GM12878 (cell line): ENCODE measurements around the gene MAPK8. TPM values are rescaled to one million over a fixed set of nuclear protein-coding genes. Genes with fewer than 3 reads are reported as not detected.

Source experiments
- BACH1 ChIP-seq: fragments of 450-650 bp; IDR thresholded peaks from 2 replicates; pipeline ENCODE4 v1.6.1; 2017; ENCODE audit warnings: mild to moderate bottlenecking, borderline replicate concordance
- CHD1 ChIP-seq: IDR thresholded peaks from 2 replicates; pipeline ENCODE4 v1.6.1; 2012; ENCODE audit warnings: low read depth, low read length, improper control_type of control experiment
- CHD2 ChIP-seq: IDR thresholded peaks from 2 replicates; pipeline ENCODE4 v1.6.1; 2011; ENCODE audit warnings: low read depth, low read length, improper control_type of control experiment, borderline replicate concordance
- EGR1 ChIP-seq, 2 experiments: IDR thresholded peaks; 1 replicate in 1 of 2; 2 replicates in 1 of 2; pipeline ENCODE4 v1.6.1; 2011 to 2012; ENCODE audit warnings: low read depth in 2 of 2, low read length in 2 of 2, borderline replicate concordance in 1 of 2, mild to moderate bottlenecking in 1 of 2, moderate library complexity in 1 of 2
- EP300 ChIP-seq, 2 experiments: fragments of 150-350 bp in 1 of 2; IDR thresholded peaks; 2 replicates each; pipeline ENCODE4 v1.6.1; 2011 to 2012; ENCODE audit warnings: low read depth in 2 of 2, low read length in 2 of 2, borderline replicate concordance in 1 of 2, improper control_type of control experiment in 1 of 2, inconsistent platforms in 1 of 2; ENCODE audit not compliant: control insufficient read depth in 1 of 2
- IKZF2 ChIP-seq, 2 experiments: fragments of 450-650 bp; IDR thresholded peaks; 2 replicates each; pipeline ENCODE4 v1.6.1; 2017; ENCODE audit warnings: mild to moderate bottlenecking in 2 of 2, moderate library complexity in 2 of 2
- JUND ChIP-seq: IDR thresholded peaks from 2 replicates; pipeline ENCODE4 v1.6.1; 2012; ENCODE audit warnings: low read depth, mild to moderate bottlenecking, low read length, improper control_type of control experiment, moderate library complexity
- MEF2B ChIP-seq: fragments of 450-650 bp; IDR thresholded peaks from 2 replicates; pipeline ENCODE4 v1.6.1; 2018; ENCODE audit warnings: mild to moderate bottlenecking, moderate library complexity; ENCODE audit not compliant: partially characterized antibody, poor library complexity, severe bottlenecking
- NBN ChIP-seq: fragments of 450-650 bp; IDR thresholded peaks from 2 replicates; pipeline ENCODE4 v1.6.1; 2016
- NFIC ChIP-seq: IDR thresholded peaks from 2 replicates; pipeline ENCODE4 v1.6.1; 2012; ENCODE audit warnings: low read depth, mild to moderate bottlenecking, inconsistent platforms, low read length, moderate library complexity
- POLR2A ChIP-seq: IDR thresholded peaks from 2 replicates; pipeline ENCODE4 v1.6.1; 2011; ENCODE audit warnings: low read depth, mild to moderate bottlenecking, low read length
- SREBF1 ChIP-seq: IDR thresholded peaks from 2 replicates; pipeline ENCODE4 v1.6.1; 2012; ENCODE audit warnings: mild to moderate bottlenecking, low read length
- TCF7 ChIP-seq: IDR thresholded peaks from 2 replicates; pipeline ENCODE4 v1.6.1; 2014; ENCODE audit warnings: antibody characterized with exemption, borderline replicate concordance
- ZNF622 ChIP-seq: fragments of 450-650 bp; IDR thresholded peaks from 2 replicates; pipeline ENCODE4 v1.6.1; 2017; ENCODE audit warnings: mild to moderate bottlenecking, inconsistent platforms
- polyA plus RNA-seq, 11 experiments: library from polyadenylated mRNA; depleted of rRNA in 4 of 11; unstranded in 6 of 11; stranded (reverse) in 5 of 11; fragments of >200 nt; fragmentation: Nextera tagmentation in 4 of 11; fragmentation: Illumina TruSeq in 1 of 11; extraction: Ambion mirVana in 4 of 11; extraction: Trizol in 1 of 11; gene quantifications; 1 replicate in 1 of 11; 2 replicates in 10 of 11; pipeline versions ENCODE4 v1.2.1 to v1.2.3, GENCODE V29; 2011 to 2016; ENCODE audit warnings: inconsistent platforms in 2 of 11, missing spikeins in 2 of 11, low read depth in 1 of 11
- total RNA-seq, 4 experiments: library from RNA; depleted of rRNA in 3 of 4; stranded (reverse); fragments of >200 nt in 3 of 4; fragmentation: Illumina TruSeq in 1 of 4; extraction: Trizol in 1 of 4; gene quantifications; 2 replicates each; pipeline versions ENCODE4 v1.2.1 to v1.2.3, GENCODE V29; 2013 to 2021
- TF ChIP-seq, protein P1 (sequence below): fragments of 450-650 bp; IDR thresholded peaks from 2 replicates; pipeline ENCODE4 v1.6.1; 2017; ENCODE audit warnings: mild to moderate bottlenecking, low read depth, inconsistent platforms; ENCODE audit not compliant: poor library complexity, severe bottlenecking
- TF ChIP-seq, protein P2 (sequence below): fragments of 450-650 bp; IDR thresholded peaks from 2 replicates; pipeline ENCODE4 v1.6.1; 2014; ENCODE audit warnings: mild to moderate bottlenecking
- TF ChIP-seq, protein P3 (sequence below): IDR thresholded peaks from 2 replicates; pipeline ENCODE4 v1.6.1; 2012; ENCODE audit warnings: low read length, inconsistent platforms
- TF ChIP-seq, protein P4 (sequence below): IDR thresholded peaks from 2 replicates; pipeline ENCODE4 v1.6.1; 2011; ENCODE audit warnings: low read depth, mild to moderate bottlenecking, low read length, moderate library complexity, borderline replicate concordance; ENCODE audit errors: extremely low read depth
- TF ChIP-seq, protein P5 (sequence below): fragments of 150-350 bp; IDR thresholded peaks from 2 replicates; pipeline ENCODE4 v1.6.1; 2014; ENCODE audit warnings: mild to moderate bottlenecking, low read depth, low read length
- TF ChIP-seq, protein P6 (sequence below): fragments of 450-650 bp; formaldehyde crosslinking; IDR thresholded peaks from 2 replicates; pipeline ENCODE4 v1.4.0; 2022; ENCODE audit warnings: mild to moderate bottlenecking, moderate library complexity

The MAPK8 gene
- total and polyA plus RNA-seq, 10 of the 15 experiments (the other 5 are each of a cell fraction or from before 2014, with no cell fraction given) = 3.9 to 102 (median 40.0) TPM

DNA sequence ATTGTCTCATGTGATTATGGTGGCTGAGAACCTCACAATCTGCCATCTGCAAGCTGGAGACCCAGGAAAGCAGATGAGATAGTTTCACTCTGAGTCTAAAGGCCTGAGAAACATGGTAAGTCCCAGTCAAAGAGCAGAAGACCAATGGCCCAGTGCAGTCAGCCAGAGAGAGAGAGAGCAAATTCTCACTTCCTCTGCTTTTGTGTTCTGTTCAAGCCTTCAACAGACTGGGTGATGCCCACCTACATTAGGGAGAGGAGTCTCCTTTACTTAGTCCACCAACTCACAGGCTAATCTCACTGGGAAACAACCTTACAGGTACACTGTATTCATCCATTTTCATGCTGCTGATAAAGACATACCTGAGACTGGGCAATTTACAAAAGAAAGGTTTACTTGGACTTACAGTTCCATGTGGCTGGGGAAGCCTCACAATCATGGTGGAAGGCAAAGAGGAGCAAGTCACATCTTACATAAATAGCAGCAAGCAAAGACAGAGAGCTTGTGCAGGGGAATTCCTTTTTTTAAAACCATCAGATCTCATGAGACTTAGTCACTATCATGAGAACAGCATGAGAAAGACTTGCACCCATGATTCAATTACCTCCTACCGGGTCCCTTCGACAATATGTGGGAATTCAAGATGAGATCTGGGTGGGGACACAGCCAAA lies 27.3 kb upstream of the MAPK8 start (continued):
- TF ChIP-seq, protein P1, sequence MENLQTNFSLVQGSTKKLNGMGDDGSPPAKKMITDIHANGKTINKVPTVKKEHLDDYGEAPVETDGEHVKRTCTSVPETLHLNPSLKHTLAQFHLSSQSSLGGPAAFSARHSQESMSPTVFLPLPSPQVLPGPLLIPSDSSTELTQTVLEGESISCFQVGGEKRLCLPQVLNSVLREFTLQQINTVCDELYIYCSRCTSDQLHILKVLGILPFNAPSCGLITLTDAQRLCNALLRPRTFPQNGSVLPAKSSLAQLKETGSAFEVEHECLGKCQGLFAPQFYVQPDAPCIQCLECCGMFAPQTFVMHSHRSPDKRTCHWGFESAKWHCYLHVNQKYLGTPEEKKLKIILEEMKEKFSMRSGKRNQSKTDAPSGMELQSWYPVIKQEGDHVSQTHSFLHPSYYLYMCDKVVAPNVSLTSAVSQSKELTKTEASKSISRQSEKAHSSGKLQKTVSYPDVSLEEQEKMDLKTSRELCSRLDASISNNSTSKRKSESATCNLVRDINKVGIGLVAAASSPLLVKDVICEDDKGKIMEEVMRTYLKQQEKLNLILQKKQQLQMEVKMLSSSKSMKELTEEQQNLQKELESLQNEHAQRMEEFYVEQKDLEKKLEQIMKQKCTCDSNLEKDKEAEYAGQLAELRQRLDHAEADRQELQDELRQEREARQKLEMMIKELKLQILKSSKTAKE = peak; percentile 87
- TF ChIP-seq MEF2B (peak; percentile 93), BACH1 (no peak; the same call in none of the 2 replicates), JUND (peak; percentile 83), IKZF2 (IDR thresholded peaks at IDR 0.05) (peak; percentile 88 to 92), TCF7 (peak; percentile 23; the same call in 1 of the 2 replicates), EGR1 (IDR thresholded peaks at IDR 0.05; ENCODE audit: borderline replicate concordance in 1 of 2, low read depth in 2 of 2, low read length in 2 of 2) (0 out of 3 replicates have a peak, but pooled peaks of 1 of the 2 experiments have one; percentile 26), POLR2A (peak; percentile 54), CHD2 (peak; percentile 69; the same call in 1 of the 2 replicates), ZNF622 (no peak), CHD1 (no peak), NFIC (peak; percentile 92), SREBF1 (no peak), EP300 (IDR thresholded peaks at IDR 0.05; ENCODE audit: borderline replicate concordance in 1 of 2, control insufficient read depth in 1 of 2, low read depth in 2 of 2, low read length in 2 of 2) (peak; percentile 67 to 89; a peak in 3 of 4 replicates), NBN (peak; percentile 85)
- TF ChIP-seq, protein P2, sequence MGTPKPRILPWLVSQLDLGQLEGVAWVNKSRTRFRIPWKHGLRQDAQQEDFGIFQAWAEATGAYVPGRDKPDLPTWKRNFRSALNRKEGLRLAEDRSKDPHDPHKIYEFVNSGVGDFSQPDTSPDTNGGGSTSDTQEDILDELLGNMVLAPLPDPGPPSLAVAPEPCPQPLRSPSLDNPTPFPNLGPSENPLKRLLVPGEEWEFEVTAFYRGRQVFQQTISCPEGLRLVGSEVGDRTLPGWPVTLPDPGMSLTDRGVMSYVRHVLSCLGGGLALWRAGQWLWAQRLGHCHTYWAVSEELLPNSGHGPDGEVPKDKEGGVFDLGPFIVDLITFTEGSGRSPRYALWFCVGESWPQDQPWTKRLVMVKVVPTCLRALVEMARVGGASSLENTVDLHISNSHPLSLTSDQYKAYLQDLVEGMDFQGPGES = no peak
- TF ChIP-seq, protein P3, sequence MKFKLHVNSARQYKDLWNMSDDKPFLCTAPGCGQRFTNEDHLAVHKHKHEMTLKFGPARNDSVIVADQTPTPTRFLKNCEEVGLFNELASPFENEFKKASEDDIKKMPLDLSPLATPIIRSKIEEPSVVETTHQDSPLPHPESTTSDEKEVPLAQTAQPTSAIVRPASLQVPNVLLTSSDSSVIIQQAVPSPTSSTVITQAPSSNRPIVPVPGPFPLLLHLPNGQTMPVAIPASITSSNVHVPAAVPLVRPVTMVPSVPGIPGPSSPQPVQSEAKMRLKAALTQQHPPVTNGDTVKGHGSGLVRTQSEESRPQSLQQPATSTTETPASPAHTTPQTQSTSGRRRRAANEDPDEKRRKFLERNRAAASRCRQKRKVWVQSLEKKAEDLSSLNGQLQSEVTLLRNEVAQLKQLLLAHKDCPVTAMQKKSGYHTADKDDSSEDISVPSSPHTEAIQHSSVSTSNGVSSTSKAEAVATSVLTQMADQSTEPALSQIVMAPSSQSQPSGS = peak; percentile 89
- TF ChIP-seq, protein P4, sequence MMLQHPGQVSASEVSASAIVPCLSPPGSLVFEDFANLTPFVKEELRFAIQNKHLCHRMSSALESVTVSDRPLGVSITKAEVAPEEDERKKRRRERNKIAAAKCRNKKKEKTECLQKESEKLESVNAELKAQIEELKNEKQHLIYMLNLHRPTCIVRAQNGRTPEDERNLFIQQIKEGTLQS = no peak
- TF ChIP-seq, protein P5, sequence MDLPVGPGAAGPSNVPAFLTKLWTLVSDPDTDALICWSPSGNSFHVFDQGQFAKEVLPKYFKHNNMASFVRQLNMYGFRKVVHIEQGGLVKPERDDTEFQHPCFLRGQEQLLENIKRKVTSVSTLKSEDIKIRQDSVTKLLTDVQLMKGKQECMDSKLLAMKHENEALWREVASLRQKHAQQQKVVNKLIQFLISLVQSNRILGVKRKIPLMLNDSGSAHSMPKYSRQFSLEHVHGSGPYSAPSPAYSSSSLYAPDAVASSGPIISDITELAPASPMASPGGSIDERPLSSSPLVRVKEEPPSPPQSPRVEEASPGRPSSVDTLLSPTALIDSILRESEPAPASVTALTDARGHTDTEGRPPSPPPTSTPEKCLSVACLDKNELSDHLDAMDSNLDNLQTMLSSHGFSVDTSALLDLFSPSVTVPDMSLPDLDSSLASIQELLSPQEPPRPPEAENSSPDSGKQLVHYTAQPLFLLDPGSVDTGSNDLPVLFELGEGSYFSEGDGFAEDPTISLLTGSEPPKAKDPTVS = no peak
- TF ChIP-seq, protein P6, sequence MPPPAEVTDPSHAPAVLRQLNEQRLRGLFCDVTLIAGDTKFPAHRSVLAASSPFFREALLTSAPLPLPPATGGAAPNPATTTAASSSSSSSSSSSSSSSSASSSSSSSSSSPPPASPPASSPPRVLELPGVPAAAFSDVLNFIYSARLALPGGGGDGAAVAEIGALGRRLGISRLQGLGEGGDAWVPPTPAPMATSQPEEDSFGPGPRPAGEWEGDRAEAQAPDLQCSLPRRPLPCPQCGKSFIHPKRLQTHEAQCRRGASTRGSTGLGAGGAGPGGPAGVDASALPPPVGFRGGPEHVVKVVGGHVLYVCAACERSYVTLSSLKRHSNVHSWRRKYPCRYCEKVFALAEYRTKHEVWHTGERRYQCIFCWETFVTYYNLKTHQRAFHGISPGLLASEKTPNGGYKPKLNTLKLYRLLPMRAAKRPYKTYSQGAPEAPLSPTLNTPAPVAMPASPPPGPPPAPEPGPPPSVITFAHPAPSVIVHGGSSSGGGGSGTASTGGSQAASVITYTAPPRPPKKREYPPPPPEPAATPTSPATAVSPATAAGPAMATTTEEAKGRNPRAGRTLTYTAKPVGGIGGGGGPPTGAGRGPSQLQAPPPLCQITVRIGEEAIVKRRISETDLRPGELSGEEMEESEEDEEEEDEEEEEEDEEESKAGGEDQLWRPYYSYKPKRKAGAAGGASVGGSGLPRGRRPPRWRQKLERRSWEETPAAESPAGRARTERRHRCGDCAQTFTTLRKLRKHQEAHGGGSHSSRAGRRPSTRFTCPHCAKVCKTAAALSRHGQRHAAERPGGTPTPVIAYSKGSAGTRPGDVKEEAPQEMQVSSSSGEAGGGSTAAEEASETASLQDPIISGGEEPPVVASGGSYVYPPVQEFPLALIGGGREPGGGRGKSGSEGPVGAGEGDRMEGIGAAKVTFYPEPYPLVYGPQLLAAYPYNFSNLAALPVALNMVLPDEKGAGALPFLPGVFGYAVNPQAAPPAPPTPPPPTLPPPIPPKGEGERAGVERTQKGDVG (CRISPR knock-in tag) = no peak
